HG02970 (cell line): ENCODE results near the gene KMT2A.
"Not testable (repeated sequence)": the region's sequence is repeated elsewhere in the genome, so short reads cannot be mapped to it uniquely, and the experiment has no call there.

ENCODE experiments used
- ATAC-seq: cut with Tn5 transposase; IDR thresholded peaks from one replicate; pipeline ENCODE4 v1.9.1; 2021; ENCODE audit warnings: mild to moderate bottlenecking, moderate library complexity, moderate number of reproducible peaks; ENCODE audit not compliant: unreplicated experiment, low FRiP score

The KMT2A gene

DNA sequence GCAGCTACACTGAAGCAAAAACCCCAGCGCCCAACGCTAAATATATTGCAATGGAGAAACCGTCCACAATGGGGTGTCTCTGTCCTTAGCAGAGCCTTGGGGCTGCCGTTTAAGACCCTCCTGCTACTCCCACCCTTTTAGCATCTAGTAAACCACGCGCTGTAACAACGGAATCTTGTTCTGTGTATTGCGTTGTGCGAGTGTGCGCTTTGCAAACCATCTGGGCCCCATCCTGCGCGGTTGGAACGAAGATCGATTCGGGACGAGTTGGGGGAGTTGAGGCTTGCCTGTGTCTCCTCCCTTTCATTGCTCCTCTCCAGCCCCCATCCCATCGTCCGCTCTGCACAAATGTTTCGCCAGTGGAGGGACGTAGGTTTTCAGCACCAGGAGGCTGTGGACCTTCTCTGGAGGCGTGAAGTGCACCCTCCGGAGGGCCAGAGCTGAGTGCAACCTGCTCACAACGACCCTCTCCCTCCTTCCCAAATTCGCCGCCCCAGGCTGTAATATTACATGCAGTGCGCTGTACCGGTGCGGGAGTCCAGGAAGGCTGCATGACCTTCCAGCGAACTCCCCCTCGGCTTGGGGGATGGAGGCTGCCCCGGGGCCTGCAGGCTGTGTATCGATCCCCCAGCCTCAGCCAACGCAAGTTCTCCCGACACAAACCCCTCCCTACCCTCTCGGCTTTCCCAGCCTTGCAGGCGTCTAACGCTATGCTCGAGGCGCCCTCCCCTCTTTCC is 1.6 kb upstream of the KMT2A start:
- no peak for ATAC-seq

DNA sequence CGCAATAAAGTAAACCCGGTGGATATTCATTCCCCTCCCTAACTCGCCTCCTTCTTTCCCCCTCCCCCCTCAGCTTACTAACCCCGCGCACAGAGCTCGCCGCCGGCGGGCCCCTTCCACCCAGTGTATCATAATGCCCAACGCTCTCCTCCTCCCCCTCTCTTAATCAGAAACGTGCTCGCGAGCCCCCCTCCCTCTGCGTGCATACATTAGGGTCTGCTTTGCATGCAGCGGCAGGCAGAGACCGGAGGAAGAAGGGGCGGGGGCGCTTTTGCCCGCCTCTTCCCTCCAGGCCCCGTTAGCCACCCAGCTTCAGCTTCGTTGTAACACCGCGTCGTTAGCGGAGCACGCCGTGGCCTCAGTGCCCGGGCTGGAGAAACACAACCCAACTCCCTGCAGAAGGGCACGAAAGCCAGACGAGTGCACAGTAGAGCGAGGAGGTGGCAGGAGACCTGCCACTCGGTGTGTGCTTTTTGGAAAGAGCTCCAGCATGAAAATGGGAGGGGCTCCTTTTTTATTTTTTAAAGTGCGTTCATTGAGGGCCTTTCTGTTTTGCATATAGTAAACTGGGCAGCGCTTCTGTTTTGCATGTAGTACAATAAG is 901 bp upstream of the KMT2A start:
- peak; percentile 5 for ATAC-seq

DNA sequence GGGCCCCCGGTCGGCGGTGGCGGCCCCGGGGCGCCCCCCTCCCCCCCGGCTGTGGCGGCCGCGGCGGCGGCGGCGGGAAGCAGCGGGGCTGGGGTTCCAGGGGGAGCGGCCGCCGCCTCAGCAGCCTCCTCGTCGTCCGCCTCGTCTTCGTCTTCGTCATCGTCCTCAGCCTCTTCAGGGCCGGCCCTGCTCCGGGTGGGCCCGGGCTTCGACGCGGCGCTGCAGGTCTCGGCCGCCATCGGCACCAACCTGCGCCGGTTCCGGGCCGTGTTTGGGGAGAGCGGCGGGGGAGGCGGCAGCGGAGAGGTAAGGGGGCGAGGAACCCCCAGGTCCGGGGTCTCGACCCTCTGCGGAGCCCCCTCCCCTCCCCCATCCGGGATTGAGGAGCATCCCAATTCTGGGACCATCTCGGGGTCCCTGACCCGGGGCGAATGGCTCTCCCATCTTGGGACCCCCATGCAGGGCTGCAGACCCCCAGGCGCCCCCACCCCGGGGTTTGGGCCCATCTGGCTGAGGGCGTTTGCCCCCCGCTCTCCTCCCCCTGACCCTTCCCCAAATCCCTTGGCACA is 431 bp downstream of the KMT2A start:
- peak; percentile 32 for ATAC-seq

DNA sequence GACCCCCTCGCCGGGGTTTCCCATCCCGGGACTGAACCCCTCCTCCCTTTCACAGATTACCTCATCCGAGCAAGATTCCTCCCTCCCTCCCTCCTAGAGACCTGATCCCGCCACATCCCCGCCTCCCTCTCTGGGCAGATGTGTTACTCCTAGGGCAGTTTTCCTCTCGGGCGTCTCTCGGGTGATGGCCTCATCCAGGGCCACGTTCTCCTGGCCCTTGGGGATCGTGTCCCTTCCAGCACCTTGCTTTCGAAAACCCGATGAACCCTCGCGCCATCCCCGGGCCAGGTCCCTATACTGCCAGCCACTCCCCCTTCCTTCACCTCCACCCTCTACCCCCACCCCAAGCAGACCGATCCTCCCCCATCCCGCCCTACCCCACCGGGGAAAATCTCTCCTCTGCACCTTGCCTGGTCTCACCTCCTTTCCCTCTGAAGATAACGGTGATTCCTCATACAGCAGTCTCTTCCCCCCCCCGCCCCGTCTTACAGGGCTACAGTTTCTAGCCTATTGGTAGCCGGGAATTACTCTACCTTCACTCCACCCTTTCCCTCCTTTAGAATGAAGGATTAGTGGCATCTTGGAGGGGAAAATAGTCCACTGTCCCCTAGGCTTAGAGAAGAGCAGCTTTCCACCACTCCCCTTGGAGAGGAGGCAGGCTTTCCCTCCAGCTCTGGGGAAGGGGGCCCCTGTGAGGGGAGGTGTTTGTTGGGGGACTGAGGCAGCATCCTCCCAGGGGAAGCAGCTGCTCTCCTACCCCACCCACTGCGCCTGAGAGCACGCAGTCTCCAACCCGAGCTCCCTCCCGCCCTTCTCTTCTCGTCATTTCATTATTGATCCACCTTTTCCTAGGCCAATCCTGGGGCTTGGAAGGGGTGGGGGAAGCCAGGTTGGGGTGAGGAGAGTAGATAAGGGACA is 1.2 kb downstream of the KMT2A start:
- ATAC-seq: no peak

DNA sequence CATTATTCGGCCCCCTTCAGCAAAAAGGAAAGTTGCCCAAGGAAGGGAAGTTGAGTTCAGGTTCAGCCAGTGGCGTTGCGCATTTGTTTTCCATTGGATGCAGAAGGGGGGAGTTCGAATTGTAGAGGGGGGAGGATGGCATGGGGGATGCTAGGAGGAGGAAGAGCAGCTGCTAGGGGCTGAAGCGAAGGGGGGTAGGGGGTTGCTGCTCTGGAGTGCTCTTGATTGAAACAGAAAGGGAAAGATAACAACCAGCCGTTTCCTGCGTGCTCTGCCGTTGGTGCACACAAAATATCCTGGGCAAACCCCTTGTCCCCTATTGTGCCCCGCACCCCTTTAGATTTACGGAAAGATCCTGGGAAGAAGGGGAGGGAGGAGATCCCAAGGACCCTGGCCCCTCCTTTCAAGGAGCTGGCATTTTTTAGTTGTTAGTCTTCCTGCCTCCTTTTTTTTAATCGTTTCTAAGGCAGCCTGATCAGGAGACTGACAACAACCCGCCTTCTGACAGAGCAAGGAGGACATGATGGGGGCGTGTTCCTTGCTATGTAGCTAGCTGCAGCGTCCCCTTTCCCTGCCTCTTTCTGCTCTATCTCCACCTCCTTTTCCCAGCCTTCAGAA is 2.1 kb downstream of the KMT2A start:
- ATAC-seq: no peak

DNA sequence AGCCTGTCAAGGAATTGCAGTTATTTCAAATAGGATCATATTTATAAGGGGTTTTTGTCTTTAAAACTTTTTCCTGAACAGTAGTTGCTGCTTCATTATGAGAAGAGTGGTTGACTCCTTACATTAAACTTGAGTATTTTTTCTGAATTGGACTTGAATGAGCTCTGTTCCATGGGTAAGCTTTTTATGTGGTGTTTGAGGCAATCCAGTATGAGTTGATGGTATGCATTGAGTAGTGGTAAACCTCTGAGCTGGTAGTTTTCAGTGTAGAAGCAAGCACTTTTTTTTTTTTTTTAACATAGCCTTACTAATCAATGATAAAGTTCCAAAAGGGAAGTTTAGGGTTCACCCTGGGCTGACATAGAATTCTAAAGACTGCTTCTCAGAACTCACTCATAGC is 3.4 kb downstream of the KMT2A start:
- ATAC-seq: no peak

DNA sequence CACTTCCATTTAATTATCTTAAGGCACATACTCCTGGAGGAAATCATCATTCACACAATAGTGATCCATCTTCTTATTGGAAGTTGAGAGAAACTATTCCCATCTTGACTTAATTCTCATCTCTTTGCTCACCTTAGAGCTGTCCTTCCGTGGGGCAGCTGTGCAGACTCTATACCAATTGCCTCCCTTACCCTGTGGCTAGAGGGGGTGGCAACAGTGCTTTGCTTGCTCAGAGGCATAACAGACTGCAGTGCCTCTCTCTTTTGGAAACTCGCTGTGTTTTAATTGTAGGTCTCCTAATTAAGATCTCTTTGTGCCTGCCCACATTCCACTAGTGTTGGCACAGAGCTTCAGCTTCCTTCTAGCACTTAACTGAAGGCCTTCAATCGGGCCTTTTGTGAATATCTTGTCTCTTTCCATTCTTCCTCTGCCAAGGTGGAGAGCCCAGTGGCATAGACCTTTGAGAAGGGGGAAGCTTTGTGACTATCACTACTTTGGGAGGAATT is 5.5 kb downstream of the KMT2A start:
- no peak for ATAC-seq

DNA sequence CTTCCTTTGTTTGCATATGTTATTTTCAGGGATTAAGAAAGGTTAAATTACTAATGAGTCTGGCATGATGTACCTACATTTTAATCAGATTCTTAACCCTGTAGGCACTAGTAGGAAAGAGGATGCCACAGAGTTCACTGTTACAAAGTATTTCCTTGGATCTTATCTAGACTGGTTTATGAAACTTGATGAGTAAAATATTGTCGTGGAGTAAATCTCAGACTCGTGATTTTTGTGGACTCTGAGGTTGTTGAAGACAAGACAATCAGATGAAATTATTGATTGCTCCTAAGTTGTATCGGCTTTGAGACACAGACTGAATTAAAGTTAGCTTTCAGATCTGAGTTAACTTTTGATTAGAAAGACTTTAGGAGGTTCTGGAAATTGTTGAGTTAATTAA is 6.0 kb downstream of the KMT2A start:
- ATAC-seq: no peak

DNA sequence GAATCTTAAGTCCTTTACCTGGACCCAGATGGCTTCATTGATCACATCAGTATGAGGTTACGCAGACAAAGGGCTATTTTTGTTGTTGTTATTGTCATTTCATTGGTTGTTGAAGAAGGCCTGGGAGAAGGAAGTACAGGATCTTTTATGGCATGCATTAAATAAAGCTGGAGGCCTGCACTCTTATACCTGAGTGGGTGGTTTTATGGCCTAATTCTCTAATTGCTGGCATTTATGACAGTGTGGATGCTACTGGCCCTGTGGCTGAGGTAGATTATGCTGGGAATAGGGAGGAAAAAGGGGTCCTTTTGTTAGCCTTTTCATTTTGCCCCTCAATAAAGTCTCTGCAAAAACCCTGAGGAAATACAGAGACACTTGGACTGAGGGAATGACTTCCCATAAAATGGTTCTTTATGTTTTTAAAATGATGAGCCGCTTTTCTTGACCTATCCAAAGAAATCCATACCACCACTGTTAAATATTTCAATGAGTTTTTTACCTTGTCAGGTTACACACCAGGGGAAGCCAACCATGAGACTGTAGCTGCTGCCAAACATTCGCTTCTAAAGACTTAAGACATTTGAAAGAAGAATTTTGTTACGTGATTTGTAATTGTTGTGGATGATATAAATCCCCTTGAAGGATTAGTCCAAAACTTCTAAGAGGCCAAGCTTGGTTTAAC is 6.8 kb downstream of the KMT2A start:
- no peak for ATAC-seq

DNA sequence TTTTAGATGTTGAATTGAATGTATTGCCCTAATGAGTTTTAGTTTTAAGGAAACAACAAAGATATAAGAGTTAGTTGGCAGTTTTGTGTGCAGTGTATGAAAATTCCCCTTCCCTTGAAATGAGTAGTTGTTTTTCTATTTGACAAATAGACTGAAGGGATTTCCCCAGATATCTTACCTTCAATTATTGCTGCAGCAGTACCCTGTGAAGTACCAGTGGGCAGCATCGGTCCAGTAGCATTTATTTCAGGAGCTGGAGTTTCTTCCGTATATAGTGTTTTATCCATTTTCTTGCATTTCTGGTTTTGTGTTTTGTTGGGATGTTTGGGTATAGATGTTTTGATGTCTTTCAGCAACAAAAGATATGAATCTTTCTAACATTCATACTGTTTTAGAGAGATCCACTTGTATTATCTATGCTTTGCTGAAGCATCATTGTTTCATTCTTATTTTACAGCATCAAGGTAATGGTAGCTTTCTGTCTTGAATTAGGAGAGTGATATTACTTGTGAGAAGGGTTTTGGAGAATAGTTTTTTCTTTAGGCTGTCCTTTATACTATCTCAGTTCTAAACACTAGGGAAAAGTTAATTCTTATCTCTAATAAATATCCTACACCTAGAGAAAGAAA is 7.4 kb downstream of the KMT2A start:
- no peak for ATAC-seq

DNA sequence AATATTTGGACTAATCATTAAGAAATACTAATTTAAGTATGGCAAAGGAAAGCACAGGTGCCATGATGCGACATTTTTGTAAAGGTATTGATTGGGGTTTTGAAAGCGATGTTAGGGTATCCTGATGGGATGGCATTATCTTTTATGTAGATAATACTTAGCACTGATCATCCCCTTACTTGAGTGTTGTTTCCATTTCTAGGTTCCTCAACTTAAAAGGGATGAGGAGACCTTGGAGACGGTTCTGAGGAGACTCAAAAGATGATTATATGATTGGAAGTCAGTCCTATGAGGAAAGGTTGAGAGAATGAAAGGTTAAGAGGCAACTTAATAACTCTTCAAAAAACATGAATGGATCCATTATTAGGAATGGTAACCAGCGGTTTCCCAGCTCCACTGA is 11.1 kb downstream of the KMT2A start:
- no peak for ATAC-seq

DNA sequence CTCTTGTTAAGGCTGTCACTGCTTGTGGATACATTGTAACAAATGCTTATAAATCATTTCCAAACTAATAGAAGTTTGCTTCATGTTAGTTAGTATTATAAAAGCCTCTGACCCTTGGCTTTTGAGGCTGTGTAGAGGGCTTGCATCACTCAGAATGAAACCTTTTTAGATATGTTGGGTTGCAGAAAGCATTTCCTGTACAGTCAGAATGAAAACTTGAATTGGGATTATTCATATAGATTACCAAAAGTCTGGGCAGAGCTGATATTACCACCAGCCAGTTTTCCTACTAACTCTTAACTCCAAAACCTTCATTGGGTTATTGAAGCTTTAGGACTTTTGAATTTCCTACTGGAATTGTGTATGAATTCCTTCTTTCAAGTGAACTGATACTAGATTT is 12.0 kb downstream of the KMT2A start:
- no peak for ATAC-seq

DNA sequence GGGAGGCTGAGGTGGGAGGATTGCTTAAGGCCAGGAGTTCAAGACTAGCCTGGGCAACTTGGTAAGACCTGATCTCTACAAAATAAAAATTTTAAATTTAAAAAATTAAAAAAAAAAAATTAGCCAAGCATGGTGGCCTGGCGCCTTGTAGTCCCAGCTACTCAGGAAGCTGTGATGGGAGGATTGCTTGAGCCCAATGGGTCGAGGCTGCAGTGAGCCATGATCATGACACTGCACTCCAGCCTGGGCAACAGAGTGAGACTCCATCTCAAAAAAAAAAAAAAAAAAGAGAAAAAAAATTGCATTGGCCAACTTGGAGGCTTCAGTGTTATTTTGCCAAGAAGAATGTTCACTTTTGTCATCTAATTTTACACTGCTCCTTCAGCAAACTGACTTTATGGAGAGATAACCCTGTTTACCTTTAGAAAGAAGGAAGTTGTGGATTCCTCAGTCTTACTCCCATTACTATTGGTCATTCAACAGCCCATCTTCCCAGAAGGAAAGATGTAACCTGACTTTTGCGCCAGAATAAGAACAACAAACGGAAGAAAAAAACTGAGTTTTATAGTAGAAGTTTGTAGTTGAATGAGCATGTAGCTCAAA is 13.1 kb downstream of the KMT2A start:
- ATAC-seq: no peak

DNA sequence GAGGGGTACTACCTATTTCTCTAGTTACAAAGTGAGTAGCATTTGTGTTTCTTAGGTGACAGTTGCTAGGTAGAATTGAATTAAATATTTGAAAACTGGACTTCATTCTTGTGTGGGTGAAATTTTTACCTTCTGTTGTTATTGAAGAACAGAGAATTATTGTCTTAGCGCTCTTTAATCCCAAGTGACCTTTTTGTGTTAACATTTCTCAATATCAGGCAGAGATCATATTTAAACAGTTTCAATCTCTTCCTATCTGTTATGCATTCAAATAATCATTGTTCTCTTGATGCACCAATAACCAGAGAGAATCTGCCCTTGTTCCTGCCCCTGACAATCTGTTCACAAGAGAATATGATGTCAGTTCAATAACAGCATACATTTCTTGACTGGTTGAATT is 14.2 kb downstream of the KMT2A start:
- ATAC-seq: no peak

DNA sequence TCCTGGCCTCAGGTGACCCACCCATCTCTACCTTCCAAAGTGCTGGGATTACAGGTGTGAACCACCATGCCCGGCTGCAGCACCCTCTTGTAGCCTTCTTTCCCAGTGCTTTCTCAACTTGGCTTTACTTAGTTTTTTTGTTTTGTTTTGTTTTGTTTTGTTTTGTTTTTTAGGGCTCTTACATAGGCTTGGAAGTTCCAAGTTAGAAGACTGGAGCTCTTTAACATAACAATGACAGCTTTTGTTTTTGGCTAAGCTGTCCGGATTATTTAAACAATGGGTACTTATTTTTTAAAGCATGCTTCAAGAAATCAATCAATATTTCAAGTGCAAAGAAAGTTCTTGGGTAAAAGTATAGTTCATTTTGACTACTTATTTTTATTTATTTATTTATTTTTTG is 25.9 kb downstream of the KMT2A start:
- no peak for ATAC-seq

DNA sequence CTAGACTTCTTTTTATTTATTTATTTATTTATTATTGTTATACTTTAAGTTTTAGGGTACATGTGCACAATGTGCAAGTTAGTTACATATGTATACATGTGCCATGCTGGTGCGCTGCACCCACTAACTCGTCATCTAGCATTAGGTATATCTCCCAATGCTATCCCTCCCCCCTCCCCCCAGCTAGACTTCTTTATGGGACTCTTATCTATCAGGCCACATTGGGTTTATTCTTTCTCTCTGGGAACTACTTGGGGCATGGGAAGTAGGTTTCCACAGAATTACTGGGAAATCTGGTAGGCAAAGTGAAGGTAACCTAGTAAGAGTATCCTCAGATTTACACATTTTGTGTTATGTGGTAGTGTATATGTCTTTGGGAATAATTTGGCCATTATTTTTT is 32.7 kb downstream of the KMT2A start:
- not testable (repeated sequence) for ATAC-seq

DNA sequence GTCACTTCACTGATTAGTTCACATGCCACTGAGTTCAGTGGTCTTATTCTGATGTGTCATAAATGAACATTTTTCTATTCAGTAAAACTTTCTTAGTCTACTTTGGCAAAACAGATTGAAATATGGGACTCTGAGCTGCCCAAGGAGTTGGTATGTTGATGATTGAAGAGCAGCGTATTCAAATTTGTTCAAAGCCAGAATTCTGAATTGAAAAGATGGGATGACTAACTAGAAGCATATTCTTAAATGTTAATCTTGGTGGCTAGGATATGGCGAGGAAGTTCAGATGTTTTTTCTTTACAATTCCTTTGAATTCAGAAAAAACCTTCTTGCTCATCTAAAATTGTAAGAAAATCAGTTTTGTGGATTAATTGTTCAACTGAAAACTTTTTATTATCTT is 34.7 kb downstream of the KMT2A start:
- no peak for ATAC-seq

DNA sequence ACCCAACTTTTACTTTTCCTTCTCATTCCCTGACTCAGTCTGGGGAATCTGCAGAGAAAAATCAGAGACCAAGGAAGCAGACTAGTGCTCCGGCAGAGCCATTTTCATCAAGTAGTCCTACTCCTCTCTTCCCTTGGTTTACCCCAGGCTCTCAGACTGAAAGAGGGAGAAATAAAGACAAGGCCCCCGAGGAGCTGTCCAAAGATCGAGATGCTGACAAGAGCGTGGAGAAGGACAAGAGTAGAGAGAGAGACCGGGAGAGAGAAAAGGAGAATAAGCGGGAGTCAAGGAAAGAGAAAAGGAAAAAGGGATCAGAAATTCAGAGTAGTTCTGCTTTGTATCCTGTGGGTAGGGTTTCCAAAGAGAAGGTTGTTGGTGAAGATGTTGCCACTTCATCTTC is 37.2 kb downstream of the KMT2A start:
- ATAC-seq: no peak

DNA sequence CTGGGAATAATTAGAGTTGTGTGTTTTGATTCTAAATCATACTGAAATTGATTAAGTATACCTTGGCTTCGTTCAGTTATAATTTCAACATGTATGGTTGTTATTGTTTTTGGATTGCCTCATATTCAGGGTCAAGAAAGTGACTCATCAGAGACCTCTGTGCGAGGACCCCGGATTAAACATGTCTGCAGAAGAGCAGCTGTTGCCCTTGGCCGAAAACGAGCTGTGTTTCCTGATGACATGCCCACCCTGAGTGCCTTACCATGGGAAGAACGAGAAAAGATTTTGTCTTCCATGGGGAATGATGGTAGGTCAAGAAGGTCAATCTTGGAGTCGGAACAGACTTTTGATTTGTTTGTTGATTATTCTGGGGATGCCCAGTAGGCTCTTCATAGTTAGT is 40.4 kb downstream of the KMT2A start:
- no peak for ATAC-seq
